ENCODE data around the gene ETV5.
"Not testable (repeated sequence)": the region's sequence is repeated elsewhere in the genome, so short reads cannot be mapped to it uniquely, and the experiment has no call there.

Gene ETV5

DNA sequence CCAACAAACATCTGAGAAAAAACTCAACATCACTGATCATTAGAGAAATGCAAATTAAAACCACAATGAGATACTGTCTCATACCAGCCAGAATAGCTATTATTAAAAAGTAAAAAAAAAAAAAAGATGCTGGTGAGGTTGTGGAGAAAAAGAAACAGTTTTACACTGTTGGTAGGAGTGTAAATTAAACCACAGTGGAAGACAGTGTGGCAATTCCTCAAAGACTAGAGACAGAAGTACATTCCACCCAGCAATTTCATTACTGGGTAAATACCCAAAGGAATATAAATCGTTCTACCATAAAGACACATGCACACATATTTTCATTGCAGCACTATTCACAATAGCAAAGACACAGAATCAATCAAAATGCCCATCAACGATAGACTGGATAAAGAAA is 89.6 kb downstream of the ETV5 start:
- DNase-seq, result not testable (repeated sequence)

DNA sequence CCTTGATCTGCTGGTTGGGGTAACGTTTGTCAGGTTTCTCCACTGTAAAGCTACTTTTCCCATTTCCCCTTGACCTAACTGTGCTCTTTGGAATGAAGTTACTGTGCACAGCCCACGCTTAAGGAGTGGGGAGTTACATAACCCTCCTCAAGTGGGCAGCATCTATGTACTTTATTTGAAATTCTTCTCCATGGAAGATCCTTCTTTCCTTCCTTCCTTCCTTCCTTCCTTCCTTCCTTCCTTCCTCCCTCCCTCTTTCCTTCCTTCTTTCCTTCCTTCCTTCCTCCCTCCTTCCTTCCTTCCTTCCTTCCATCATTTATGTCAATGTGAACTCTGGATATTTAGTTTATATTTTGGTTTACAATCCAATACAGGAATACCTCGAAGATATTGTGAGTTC is 94.0 kb downstream of the ETV5 start:
- no peak for DNase-seq

DNA sequence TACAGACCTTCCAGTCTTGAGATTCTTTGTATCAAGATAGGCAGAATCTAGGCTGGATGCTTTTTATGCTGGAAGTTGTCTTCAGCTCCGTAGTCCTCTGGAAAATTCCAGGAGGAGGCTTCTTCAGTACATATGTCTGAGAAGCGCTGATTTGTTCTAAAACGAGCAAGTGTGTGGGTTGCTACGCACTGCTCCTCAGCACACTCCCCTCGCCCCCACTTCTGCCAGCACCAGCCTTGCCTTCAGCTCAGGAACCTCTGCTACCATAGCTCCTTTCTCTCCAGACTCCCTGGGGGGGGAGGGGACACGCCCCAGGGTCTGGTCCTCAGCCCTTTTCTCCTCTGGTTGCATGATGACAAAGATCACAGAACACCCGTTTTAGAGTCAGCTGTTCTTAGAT is 95.6 kb downstream of the ETV5 start:
- no peak for DNase-seq

DNA sequence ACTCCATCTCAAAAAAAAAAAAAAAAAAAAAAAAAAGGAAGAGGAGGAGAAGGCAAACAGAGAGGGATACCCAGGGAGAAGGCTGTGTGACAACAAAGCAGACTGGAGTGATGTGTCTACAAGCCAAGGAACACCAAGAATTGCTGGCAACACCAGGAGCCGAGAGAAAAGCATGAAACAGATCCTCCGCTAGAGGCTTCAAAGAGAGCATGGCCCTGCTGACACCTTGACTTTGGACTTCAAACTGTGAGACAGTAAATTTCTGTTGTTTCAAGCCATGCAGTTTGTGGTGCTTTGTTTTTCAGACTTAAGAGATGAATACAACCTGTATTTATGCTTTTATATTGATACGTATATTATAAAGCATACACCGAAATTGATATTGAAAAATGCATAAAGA is 96.8 kb downstream of the ETV5 start:
- DNase-seq, result no peak

DNA sequence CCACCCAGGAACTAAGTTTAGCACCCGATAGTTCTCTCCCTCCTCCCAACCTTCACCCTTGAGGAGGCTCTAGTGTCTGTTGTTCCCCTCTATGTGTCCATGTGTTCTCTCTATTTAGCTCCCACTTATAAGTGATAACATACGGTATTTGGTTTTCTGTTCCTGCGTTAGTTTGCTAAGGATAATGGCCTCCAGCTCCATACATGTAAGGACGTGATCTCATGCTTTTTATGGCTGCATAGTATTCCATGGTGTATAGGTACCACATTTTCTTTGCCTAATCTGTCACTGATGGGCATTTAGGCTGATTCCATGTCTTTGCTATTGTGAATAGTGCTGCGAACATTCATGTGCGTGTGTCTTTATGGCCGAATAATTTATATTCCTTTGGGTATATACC is 104.2 kb downstream of the ETV5 start:
- DNase-seq, result no peak

DNA sequence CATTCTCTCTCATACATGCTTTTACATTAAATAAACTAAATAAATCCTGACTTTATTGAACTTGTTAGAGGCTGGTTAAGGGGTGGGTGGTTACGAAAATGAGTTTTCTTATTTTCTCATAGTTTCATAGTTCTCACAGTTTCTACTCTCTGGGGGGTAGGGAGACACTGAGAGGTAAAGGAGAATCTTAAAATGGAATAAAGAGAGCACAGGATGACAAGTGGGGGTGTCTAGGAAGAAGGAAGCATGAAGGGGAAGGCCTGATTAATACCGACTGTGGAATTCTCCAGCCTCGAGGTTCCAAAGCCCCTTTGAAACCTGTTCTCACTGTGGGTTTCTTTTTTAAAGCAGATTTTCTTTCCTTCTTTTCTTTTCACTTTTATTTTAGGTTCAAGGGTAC is 104.7 kb downstream of the ETV5 start:
- no peak for DNase-seq

DNA sequence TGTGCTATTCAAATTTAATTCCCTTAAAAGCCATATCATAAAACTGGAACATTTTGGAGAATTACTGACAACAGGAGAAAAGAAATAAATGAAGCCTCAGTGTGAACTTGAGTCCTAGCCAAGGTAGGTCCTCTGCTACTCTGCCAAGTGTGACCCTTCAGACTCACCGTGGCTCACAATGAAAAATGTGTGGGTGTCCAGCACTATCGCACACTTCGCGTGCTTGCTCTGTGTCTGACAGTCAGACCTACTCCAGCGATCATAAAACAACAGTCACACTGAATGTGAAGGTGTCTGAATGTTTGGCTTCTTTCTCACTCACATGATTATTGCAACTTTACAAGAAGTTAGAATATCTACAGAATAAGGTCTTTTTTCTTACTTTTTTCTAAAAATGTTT is 105.3 kb downstream of the ETV5 start:
- DNase-seq, result no peak

DNA sequence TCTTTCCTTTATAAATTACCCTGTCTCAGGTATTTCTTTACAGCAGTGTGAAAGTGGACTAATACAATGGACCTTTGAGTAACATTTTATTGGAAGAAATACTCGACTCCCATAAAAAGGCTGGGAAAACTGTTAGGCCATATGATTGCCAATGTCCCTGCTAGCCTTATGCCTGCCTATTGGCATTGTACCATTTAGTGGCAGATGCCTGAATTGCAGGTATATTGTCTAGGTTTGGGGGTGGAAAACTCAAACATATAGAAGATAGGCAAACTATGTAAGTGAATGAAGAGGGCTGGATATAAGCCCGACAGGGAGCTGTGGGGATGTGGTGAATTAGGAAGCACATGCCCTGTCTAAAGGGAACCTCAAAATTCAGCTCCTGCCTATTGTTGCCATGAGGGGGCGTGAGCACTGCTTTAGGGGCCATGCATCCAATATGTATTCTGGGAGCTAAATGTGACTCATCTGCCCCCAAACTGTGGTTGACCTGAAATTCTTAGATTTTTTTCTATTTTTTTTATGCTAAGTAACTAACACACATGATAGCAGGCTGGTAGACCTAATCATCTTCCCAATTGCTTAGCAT is 105.9 kb downstream of the ETV5 start:
- DNase-seq, result peak; percentile 7

DNA sequence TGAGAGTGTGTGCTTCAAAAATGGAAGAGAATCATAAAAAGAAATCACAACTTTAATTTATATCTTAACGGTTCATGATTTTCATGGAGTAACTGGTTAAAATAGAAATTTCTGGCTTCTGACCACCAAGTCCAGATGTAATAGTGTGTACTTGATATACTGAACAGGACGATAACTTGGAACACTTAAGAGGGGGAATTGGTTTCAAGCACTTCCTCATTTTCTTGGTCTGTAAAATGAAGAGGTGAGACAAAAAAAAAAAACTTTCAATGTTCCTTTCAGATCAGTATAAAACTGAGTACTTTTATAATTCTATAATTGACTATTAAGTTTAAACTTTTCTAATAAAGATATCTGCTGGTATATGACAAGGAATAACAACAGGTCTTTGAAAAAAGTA is 107.0 kb downstream of the ETV5 start:
- no peak for DNase-seq

DNA sequence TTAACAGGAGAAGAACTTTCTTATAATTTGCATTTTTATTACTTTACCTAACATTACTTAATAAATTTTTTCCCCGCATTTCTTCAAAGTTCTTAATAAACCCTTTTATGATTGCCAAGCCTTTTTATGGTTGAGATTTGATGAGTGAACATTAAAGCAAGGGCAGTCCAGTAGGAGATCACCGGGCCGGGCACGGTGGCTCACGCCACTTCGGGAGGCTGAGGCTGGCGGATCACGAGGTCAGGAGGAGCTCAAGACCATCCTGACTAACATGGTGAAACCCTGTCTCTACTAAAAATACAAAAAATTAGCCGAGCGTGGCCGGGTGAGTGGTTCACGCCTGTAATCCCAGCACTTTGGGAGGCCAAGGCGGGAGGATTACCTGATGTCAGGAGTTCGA is 109.7 kb downstream of the ETV5 start:
- no peak for DNase-seq

DNA sequence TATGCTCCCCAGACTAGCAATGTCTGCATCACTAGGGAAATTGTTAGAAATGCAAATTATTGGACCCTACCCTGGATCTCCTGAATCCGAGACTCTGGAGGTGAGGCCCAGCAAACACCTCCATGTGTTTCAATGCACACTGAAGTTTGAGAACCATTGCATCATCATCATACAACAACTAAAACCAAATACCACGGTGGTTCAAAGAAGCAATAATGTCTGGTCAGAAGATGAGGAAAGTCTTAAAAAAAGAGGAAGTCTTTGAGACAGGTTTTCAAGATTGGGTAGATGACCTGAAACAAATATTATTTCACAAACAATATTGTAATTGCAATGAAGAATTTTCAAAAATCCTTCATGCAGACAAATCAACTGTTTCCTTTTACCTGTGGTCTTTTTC is 110.8 kb downstream of the ETV5 start:
- DNase-seq, result no peak

DNA sequence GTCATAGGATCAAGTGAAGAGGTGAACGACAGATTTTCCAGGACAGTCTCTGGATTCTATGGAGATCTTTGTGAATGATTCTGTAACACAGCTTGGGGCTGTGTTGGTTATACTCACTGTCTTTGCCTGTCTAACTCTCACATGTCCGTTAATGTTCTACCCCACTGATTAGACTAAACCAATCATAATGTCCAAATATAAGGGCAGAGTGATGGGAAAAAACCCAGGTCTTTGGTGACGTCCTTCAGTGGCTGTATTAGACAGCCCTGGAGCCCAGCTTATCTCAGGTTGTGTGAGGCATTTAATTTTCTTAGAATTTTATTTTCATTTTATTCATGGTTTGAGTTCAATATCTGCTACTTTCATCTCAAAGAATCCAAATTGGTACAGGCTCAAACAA is 111.8 kb downstream of the ETV5 start:
- no peak for DNase-seq
